ENCODE data around the gene ERGIC1.

The ERGIC1 gene

DNA sequence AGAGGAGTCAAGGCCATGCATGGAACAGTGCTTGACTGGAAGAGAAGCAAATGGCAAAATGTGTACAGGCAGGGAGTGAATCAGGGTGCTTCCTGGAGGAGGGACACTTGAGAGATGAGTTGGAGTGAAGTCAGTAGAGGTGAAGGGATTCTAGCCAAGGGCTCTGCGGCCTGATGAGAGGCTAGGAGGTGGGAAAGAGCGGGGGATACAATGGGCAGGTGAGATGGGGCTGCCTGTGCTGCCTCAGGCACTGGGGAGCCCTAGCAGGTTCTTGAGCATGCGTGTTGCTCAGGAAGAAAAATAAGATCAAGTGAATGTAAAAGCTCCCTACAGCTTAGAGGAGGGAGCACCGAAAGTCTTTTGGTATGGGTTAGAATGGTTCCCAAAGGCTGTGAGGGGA, 22.3 kb downstream of the ERGIC1 start:
- no peaks in the 10 kb centered on the region for H3K9me3 ChIP-seq (replicated peaks in 1 of 2; ENCODE audit: control insufficient read depth in 2 of 2, insufficient read depth in 1 of 2, low read depth in 1 of 2, low read length in 2 of 2)
- peaks cover 2 to 15% of the 10 kb centered on the region in 2 donors for H3K36me3 ChIP-seq (replicated peaks in 1 of 2; ENCODE audit: control insufficient read depth in 2 of 2, insufficient read depth in 2 of 2, low read length in 2 of 2)
- no peak overlapping the region for H2AK5ac ChIP-seq (ENCODE audit: low read depth, low read length)
- no peak overlapping the region for H4K8ac ChIP-seq (ENCODE audit: low read depth, low read length)
- no peak for DNase-seq (ENCODE audit: low spot score)
- no peak overlapping the region for H2BK5ac ChIP-seq (ENCODE audit: low read length)
- peaks cover 11% of the 10 kb centered on the region for H3K79me1 ChIP-seq (ENCODE audit: low read depth, low read length)
- H2BK120ac ChIP-seq (ENCODE audit: low read depth, low read length): no peak overlapping the region
- H3K27me3 ChIP-seq (ENCODE audit: control insufficient read depth in 3 of 3, insufficient read depth in 3 of 3, low read depth in 1 of 3, low read length in 3 of 3): no peaks in the 10 kb centered on the region
- H3K4me1 ChIP-seq (ENCODE audit: control insufficient read depth in 2 of 2, insufficient read depth in 1 of 2, low read depth in 1 of 2, low read length in 2 of 2): peaks cover 3 to 9% of the 10 kb centered on the region in 2 donors
- H3K14ac ChIP-seq (ENCODE audit: low read length): no peak overlapping the region
- no peak overlapping the region for H3K4me3 ChIP-seq (ENCODE audit: low read length in 2 of 2)
- H3K9ac ChIP-seq (ENCODE audit: low read depth, low read length, poor library complexity): no peak overlapping the region
- H3K18ac ChIP-seq (ENCODE audit: low read length): no peak overlapping the region
- no peak overlapping the region for H3K27ac ChIP-seq (replicated peaks; ENCODE audit: low read length)
- no peak overlapping the region for H3K4ac ChIP-seq (ENCODE audit: low read length)
- no peak overlapping the region for H2BK15ac ChIP-seq (ENCODE audit: low read length)
- no peak overlapping the region for H3K4me2 ChIP-seq (ENCODE audit: insufficient read depth, low read length, poor library complexity, severe bottlenecking)
- no peak overlapping the region for H2AFZ ChIP-seq (ENCODE audit: low read length)
- H2BK12ac ChIP-seq (ENCODE audit: low read length): no peak overlapping the region
- H3K23ac ChIP-seq (ENCODE audit: low read depth, low read length, poor library complexity): no peak overlapping the region
- no peak overlapping the region for H4K91ac ChIP-seq (ENCODE audit: low read depth, low read length, poor library complexity)
- no CpG with 5 or more reads among the region's 4 CpGs for WGBS, 2 donors (ENCODE audit: extremely low coverage in 2 of 2, insufficient read length in 2 of 2, insufficient replicate concordance in 1 of 2)

DNA sequence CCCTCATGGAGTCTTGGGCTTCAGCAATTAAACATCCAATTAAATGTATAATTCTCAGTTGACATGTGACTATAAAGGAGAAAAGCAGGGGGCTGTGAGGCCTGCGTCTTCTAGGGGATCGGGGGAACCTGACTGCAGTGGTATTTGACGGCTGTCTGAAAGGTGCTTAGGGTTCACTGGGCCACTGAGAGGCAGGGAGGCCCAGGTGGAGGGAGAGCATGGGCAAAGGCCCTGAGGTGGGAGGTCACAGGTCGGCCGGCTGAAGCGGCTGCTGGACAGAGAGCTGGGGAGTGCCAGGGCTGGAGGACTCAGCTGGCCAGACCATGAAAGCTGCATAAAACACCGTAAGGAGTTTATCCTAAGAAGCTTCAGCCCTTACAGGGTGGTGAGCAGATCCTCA, 23.9 kb downstream of the ERGIC1 start:
- WGBS, 2 donors (ENCODE audit: extremely low coverage in 2 of 2, insufficient read length in 2 of 2, insufficient replicate concordance in 1 of 2): no CpG with 5 or more reads among the region's 7 CpGs
- no peak overlapping the region for H3K9ac ChIP-seq (ENCODE audit: low read depth, low read length, poor library complexity)
- H4K8ac ChIP-seq (ENCODE audit: low read depth, low read length): no peak overlapping the region
- H3K4me3 ChIP-seq (ENCODE audit: low read length in 2 of 2): no peak overlapping the region
- H3K23ac ChIP-seq (ENCODE audit: low read depth, low read length, poor library complexity): no peak overlapping the region
- no peak overlapping the region for H3K18ac ChIP-seq (ENCODE audit: low read length)
- no peak overlapping the region for H2BK120ac ChIP-seq (ENCODE audit: low read depth, low read length)
- H2BK12ac ChIP-seq (ENCODE audit: low read length): no peak overlapping the region
- H3K9me3 ChIP-seq (replicated peaks in 1 of 2; ENCODE audit: control insufficient read depth in 2 of 2, insufficient read depth in 1 of 2, low read depth in 1 of 2, low read length in 2 of 2): no peaks in the 10 kb centered on the region
- peaks cover 3 to 9% of the 10 kb centered on the region in 2 donors for H3K4me1 ChIP-seq (ENCODE audit: control insufficient read depth in 2 of 2, insufficient read depth in 1 of 2, low read depth in 1 of 2, low read length in 2 of 2)
- H3K27ac ChIP-seq (replicated peaks; ENCODE audit: low read length): no peak overlapping the region
- H3K4me2 ChIP-seq (ENCODE audit: insufficient read depth, low read length, poor library complexity, severe bottlenecking): no peak overlapping the region
- H2BK5ac ChIP-seq (ENCODE audit: low read length): no peak overlapping the region
- DNase-seq (ENCODE audit: low spot score): no peak
- H3K36me3 ChIP-seq (replicated peaks in 1 of 2; ENCODE audit: control insufficient read depth in 2 of 2, insufficient read depth in 2 of 2, low read length in 2 of 2): peaks cover 0 to 15% of the 10 kb centered on the region in 2 donors
- H2BK15ac ChIP-seq (ENCODE audit: low read length): no peak overlapping the region
- H3K79me1 ChIP-seq (ENCODE audit: low read depth, low read length): peaks cover 10% of the 10 kb centered on the region
- H2AK5ac ChIP-seq (ENCODE audit: low read depth, low read length): no peak overlapping the region
- no peak overlapping the region for H3K14ac ChIP-seq (ENCODE audit: low read length)
- H3K4ac ChIP-seq (ENCODE audit: low read length): no peak overlapping the region
- H4K91ac ChIP-seq (ENCODE audit: low read depth, low read length, poor library complexity): no peak overlapping the region
- no peaks in the 10 kb centered on the region for H3K27me3 ChIP-seq (ENCODE audit: control insufficient read depth in 3 of 3, insufficient read depth in 3 of 3, low read depth in 1 of 3, low read length in 3 of 3)
- no peak overlapping the region for H2AFZ ChIP-seq (ENCODE audit: low read length)

DNA sequence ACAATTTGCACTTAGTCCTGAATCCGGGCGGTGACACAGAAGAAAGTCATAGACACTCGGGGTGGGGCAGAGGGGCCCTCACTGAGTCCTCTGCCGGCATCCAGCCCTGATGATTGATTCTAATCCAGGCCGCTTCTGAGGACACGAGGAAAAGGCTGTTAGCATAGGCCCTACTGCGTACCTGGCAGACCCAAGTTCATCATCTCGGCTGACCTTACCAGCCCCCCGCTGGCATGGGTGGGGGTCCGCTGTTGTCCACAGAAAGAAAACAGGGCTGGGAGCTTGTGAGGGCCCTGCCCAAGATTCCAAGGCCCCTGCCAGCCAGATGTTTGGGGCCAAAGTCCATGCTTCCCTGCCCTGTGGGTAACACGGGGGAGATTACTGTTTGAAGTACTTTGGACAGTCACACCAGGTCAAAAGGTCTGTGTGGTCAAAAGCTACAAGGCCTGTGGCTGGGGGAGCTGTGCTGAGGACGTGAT, 24.5 kb downstream of the ERGIC1 start:
- Histone ChIP-seq H3K27ac (replicated peaks; ENCODE audit: low read length) (no peak overlapping the region), H2BK5ac (ENCODE audit: low read length) (no peak overlapping the region)

DNA sequence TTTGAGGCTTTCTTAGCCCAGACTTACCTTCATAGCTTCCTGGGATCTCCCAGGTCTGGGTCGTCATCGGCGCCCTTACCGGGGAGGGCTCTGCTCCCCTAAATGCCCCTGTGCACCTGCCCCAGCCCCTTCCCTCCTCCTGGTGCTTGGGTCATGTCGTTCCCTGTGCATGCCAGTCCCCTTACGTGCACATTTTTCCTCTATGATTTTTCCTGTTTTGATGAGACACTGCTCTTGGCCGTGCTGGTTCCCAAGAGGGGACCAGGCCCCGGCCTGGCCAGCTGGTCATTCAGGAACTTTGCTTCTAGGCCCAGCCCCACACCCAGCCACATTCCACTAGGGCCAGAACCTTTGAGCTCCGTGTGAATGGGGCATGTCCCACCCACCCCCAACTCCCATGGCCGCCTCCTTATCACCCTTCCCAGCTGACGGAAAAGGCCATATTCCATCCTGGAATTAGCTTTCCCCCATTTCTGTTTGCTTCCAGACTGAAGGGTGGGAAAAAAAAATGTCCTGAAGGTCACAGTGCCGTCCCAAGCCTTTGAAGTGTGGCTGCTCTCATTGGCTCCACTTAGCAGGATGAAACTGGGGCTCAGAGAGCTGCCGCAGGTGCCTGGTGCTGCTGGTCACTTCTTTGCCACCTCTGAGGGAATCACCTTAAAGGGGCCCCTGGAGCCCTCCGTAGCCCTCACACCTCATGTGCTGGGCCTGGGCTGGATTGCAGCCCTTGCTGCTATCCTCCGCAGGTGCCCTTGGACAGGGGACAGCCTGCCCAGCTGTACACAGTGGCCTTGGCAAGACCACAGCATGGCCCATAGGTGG, 25.1 kb downstream of the ERGIC1 start:
- Histone ChIP-seq H3K79me1 (ENCODE audit: low read depth, low read length) (peaks cover 10% of the 10 kb centered on the region), H2AFZ (ENCODE audit: low read length) (no peak overlapping the region), H3K4me2 (ENCODE audit: insufficient read depth, low read length, poor library complexity, severe bottlenecking) (no peak overlapping the region), H3K4ac (ENCODE audit: low read length) (no peak overlapping the region), H2AK5ac (ENCODE audit: low read depth, low read length) (no peak overlapping the region), H3K14ac (ENCODE audit: low read length) (no peak overlapping the region), H3K18ac (ENCODE audit: low read length) (peak overlapping the region; percentile 73), H2BK12ac (ENCODE audit: low read length) (no peak overlapping the region), H3K9me3 (replicated peaks in 1 of 2; ENCODE audit: control insufficient read depth in 2 of 2, insufficient read depth in 1 of 2, low read depth in 1 of 2, low read length in 2 of 2) (no peaks in the 10 kb centered on the region), H2BK15ac (ENCODE audit: low read length) (no peak overlapping the region), H3K36me3 (replicated peaks in 1 of 2; ENCODE audit: control insufficient read depth in 2 of 2, insufficient read depth in 2 of 2, low read length in 2 of 2) (peaks cover 0 to 10% of the 10 kb centered on the region in 2 donors), H3K27me3 (ENCODE audit: control insufficient read depth in 3 of 3, insufficient read depth in 3 of 3, low read depth in 1 of 3, low read length in 3 of 3) (no peaks in the 10 kb centered on the region), H3K4me1 (ENCODE audit: control insufficient read depth in 2 of 2, insufficient read depth in 1 of 2, low read depth in 1 of 2, low read length in 2 of 2) (peaks cover 3 to 11% of the 10 kb centered on the region in 2 donors), H3K9ac (ENCODE audit: low read depth, low read length, poor library complexity) (no peak overlapping the region), H2BK120ac (ENCODE audit: low read depth, low read length) (no peak overlapping the region), H3K23ac (ENCODE audit: low read depth, low read length, poor library complexity) (no peak overlapping the region), H3K27ac (replicated peaks; ENCODE audit: low read length) (no peak overlapping the region), H2BK5ac (ENCODE audit: low read length) (no peak overlapping the region), H3K4me3 (ENCODE audit: low read length in 2 of 2) (no peak overlapping the region), H4K8ac (ENCODE audit: low read depth, low read length) (no peak overlapping the region), H4K91ac (ENCODE audit: low read depth, low read length, poor library complexity) (no peak overlapping the region)
- DNase-seq (ENCODE audit: low spot score): no peak
- no CpG with 5 or more reads among the region's 15 CpGs for WGBS, 2 donors (ENCODE audit: extremely low coverage in 2 of 2, insufficient read length in 2 of 2, insufficient replicate concordance in 1 of 2)

More for the DNA sequence above, 24.5 kb downstream of the ERGIC1 start:
- no peak overlapping the region for H4K91ac ChIP-seq (ENCODE audit: low read depth, low read length, poor library complexity)
- no peak overlapping the region for H2BK12ac ChIP-seq (ENCODE audit: low read length)
- H3K36me3 ChIP-seq (replicated peaks in 1 of 2; ENCODE audit: control insufficient read depth in 2 of 2, insufficient read depth in 2 of 2, low read length in 2 of 2): peaks cover 0 to 14% of the 10 kb centered on the region in 2 donors
- H3K4ac ChIP-seq (ENCODE audit: low read length): no peak overlapping the region
- H3K23ac ChIP-seq (ENCODE audit: low read depth, low read length, poor library complexity): no peak overlapping the region
- H3K9ac ChIP-seq (ENCODE audit: low read depth, low read length, poor library complexity): no peak overlapping the region
- H3K27me3 ChIP-seq (ENCODE audit: control insufficient read depth in 3 of 3, insufficient read depth in 3 of 3, low read depth in 1 of 3, low read length in 3 of 3): no peaks in the 10 kb centered on the region
- WGBS, 2 donors (ENCODE audit: extremely low coverage in 2 of 2, insufficient read length in 2 of 2, insufficient replicate concordance in 1 of 2): no CpG with 5 or more reads among the region's 12 CpGs
- no peak overlapping the region for H2AK5ac ChIP-seq (ENCODE audit: low read depth, low read length)
- H2AFZ ChIP-seq (ENCODE audit: low read length): no peak overlapping the region
- H3K14ac ChIP-seq (ENCODE audit: low read length): no peak overlapping the region
- DNase-seq (ENCODE audit: low spot score): no peak
- H3K18ac ChIP-seq (ENCODE audit: low read length): peak overlapping the region; percentile 73
- H3K4me1 ChIP-seq (ENCODE audit: control insufficient read depth in 2 of 2, insufficient read depth in 1 of 2, low read depth in 1 of 2, low read length in 2 of 2): peaks cover 3 to 11% of the 10 kb centered on the region in 2 donors
- H2BK15ac ChIP-seq (ENCODE audit: low read length): no peak overlapping the region
- H3K4me2 ChIP-seq (ENCODE audit: insufficient read depth, low read length, poor library complexity, severe bottlenecking): no peak overlapping the region
- peaks cover 10% of the 10 kb centered on the region for H3K79me1 ChIP-seq (ENCODE audit: low read depth, low read length)
- no peaks in the 10 kb centered on the region for H3K9me3 ChIP-seq (replicated peaks in 1 of 2; ENCODE audit: control insufficient read depth in 2 of 2, insufficient read depth in 1 of 2, low read depth in 1 of 2, low read length in 2 of 2)
- no peak overlapping the region for H4K8ac ChIP-seq (ENCODE audit: low read depth, low read length)
- no peak overlapping the region for H2BK120ac ChIP-seq (ENCODE audit: low read depth, low read length)
- no peak overlapping the region for H3K4me3 ChIP-seq (ENCODE audit: low read length in 2 of 2)
